Stimulated activated CD8-positive, alpha-beta memory T cell treated with anti-CD3 and anti-CD28 coated beads, Interleukin-12 subunit alpha, Interleukin-12 subunit beta, amount 100 ng/mL, for 24 hours (primary cell): ENCODE results near the gene TSPAN5.

Experiments
- DNase-seq: peaks from one replicate; pipeline ENCODE4 v3.0.0-alpha.2; 2020; ENCODE audit errors: extremely low read depth

The TSPAN5 gene

GRCh38 chr4:98585596-98585995, 72.8 kb downstream of the TSPAN5 start:
- DNase-seq: no peak

- DNase-seq: no peak
These were observed 74.1 kb downstream of the TSPAN5 start for GRCh38 chr4:98584265-98584664.

- DNase-seq: no peak
These were observed 75.1 kb downstream of the TSPAN5 start for GRCh38 chr4:98583265-98583664.

- DNase-seq: no peak
These were observed 77.3 kb downstream of the TSPAN5 start for GRCh38 chr4:98581126-98581525.

- no peak for DNase-seq
These were observed 80.5 kb downstream of the TSPAN5 start for GRCh38 chr4:98577956-98578355.

- no peak for DNase-seq
These were observed 83.6 kb downstream of the TSPAN5 start for GRCh38 chr4:98574816-98575215.

GRCh38 chr4:98573791-98574190, 84.6 kb downstream of the TSPAN5 start:
- DNase-seq: no peak

GRCh38 chr4:98572697-98573096, 85.7 kb downstream of the TSPAN5 start:
- DNase-seq: no peak

GRCh38 chr4:98571161-98571786, 87.1 kb downstream of the TSPAN5 start:
- no peak for DNase-seq

GRCh38 chr4:98570151-98570797, 88.1 kb downstream of the TSPAN5 start:
- DNase-seq: no peak

GRCh38 chr4:98568941-98569663, 89.3 kb downstream of the TSPAN5 start:
- no peak for DNase-seq

GRCh38 chr4:98567611-98568010, 90.8 kb downstream of the TSPAN5 start:
- DNase-seq: no peak

- no peak for DNase-seq
These were observed 91.9 kb downstream of the TSPAN5 start for GRCh38 chr4:98566361-98567008.

GRCh38 chr4:98565681-98566301, 92.6 kb downstream of the TSPAN5 start:
- no peak for DNase-seq

GRCh38 chr4:98564852-98565251, 93.6 kb downstream of the TSPAN5 start:
- no peak for DNase-seq

GRCh38 chr4:98560321-98560720, 98.1 kb downstream of the TSPAN5 start:
- no peak for DNase-seq

GRCh38 chr4:98558471-98559169, 99.8 kb downstream of the TSPAN5 start:
- no peak for DNase-seq

GRCh38 chr4:98557194-98557892, 101.1 kb downstream of the TSPAN5 start:
- DNase-seq: no peak

GRCh38 chr4:98556451-98556850, 102.0 kb downstream of the TSPAN5 start:
- DNase-seq: no peak

GRCh38 chr4:98555798-98556445, 102.5 kb downstream of the TSPAN5 start:
- no peak for DNase-seq
